ENCODE measurements around the gene RPTOR. TPM values are rescaled to one million over a fixed set of nuclear protein-coding genes. Genes with fewer than 3 reads are reported as not detected.

Gene RPTOR
- total RNA-seq, 2 experiments from 2014 or later: 48.1 to 87.8 TPM

DNA sequence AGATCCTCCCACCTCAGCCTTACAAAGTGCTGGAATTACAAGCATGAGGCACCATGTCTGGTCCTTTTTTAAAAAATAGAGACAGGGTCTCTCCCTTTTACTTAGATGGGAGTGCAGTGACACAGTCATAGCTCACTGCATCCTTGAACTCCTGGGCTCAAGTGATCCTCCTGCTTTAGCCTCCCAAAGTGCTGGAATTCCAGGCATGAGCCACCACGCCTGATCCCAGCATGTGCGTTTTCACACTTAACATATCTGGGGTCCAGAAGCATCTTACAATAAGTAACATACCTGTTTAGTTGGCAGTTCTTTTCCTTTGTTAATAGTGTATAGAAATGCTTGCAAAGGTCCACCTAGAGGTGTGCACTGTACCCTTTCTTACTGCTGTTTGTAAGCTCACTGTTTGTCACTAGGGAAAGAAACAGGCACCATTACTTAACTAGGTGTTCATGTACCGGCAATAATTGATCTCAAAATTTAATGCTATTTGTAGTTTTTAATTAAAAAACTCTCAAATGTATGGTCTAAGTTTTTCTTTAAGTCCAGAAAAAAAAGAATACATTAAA lies 221.7 kb downstream of the RPTOR start:
- no peak overlapping the region for H3K4me3 ChIP-seq (ENCODE audit: low read depth, low read length, poor library complexity, severe bottlenecking)
- H3K27ac ChIP-seq (ENCODE audit: low read depth, low read length, poor library complexity, severe bottlenecking): peak overlapping the region; percentile 88
- ChIA-PET POLR2A (interaction anchor here (0.6 kb wide), 1 partner anchor 695 kb away, joined by 3 read pairs; no protein-coding TSS in a partner anchor), CTCF (ENCODE audit: unreplicated experiment) (interaction anchor here (0.6 kb wide), 1 partner anchor 1992 kb away, joined by 3 read pairs; no protein-coding TSS in a partner anchor)
- peak overlapping the region; percentile 71 for H3K4me2 ChIP-seq (ENCODE audit: low read length)
- no peaks in the 10 kb centered on the region for H4K20me1 ChIP-seq (ENCODE audit: insufficient read depth, low read length)
- intact Hi-C loops (cut with micrococcal nuclease; ENCODE audit: unreplicated experiment): no loop called here
- BruUV-seq (replicated peaks): no TSS peak
- H3K4me1 ChIP-seq (ENCODE audit: insufficient read depth, low read length, poor library complexity, severe bottlenecking): peaks cover 64% of the 10 kb centered on the region
- peaks cover 9% of the 10 kb centered on the region; the same call in 1 of the 2 replicates for H3K36me3 ChIP-seq (ENCODE audit: insufficient read depth, low read length)
- no peak for DNase-seq (ENCODE audit: low spot score)
- no peaks in the 10 kb centered on the region for H3K9me2 ChIP-seq (ENCODE audit: insufficient read depth, low read length)
- no peak overlapping the region; the same call in 1 of the 2 replicates for H2AFZ ChIP-seq (ENCODE audit: low read length)
- H3K9me3 ChIP-seq (ENCODE audit: low read length): no peaks in the 10 kb centered on the region
- TF ChIP-seq EZH2phosphoT487 (IDR thresholded peaks at IDR 0.05; ENCODE audit: borderline replicate concordance, low read depth, low read length) (no peak), CTCF (conservative IDR thresholded peaks at IDR 0.05; ENCODE audit: low read length) (no peak; the same call in 1 of the 2 replicates)
- H3K79me2 ChIP-seq (ENCODE audit: insufficient read depth, low read depth, low read length): peaks cover 15% of the 10 kb centered on the region; the same call in 1 of the 2 replicates

DNA sequence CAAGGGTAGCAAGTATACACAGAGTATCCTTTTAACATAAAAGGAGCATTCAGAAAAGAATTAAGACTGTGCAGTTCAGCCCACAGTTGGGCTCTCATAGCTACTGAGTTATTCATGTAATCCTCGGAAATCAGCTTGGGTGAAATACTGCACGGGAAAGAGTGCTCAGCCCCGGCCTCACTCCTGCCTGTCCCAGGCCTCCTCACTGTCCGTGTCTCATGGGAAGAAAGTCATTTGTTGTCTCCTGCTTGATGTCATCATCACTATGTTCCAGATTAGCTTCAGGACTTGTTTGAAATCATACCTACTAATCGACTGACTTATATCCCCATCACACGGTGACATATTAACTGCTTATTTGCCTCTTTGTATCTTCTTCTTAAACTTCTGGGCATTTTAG lies 223.8 kb downstream of the RPTOR start:
- H4K20me1 ChIP-seq (ENCODE audit: insufficient read depth, low read length): no peaks in the 10 kb centered on the region
- H3K36me3 ChIP-seq (ENCODE audit: insufficient read depth, low read length): peaks cover 2% of the 10 kb centered on the region; the same call in 1 of the 2 replicates
- no peaks in the 10 kb centered on the region; the same call in 1 of the 2 replicates for H3K79me2 ChIP-seq (ENCODE audit: insufficient read depth, low read depth, low read length)
- TF ChIP-seq EZH2phosphoT487 (IDR thresholded peaks at IDR 0.05; ENCODE audit: borderline replicate concordance, low read depth, low read length): no peak
- no peak for TF ChIP-seq CTCF (conservative IDR thresholded peaks at IDR 0.05; ENCODE audit: low read length)
- no peaks in the 10 kb centered on the region for H3K9me3 ChIP-seq (ENCODE audit: low read length)
- ChIA-PET POLR2A (interaction anchor here (0.6 kb wide), 1 partner anchor 775 kb away, joined by 4 read pairs; no protein-coding TSS in a partner anchor), CTCF (ENCODE audit: unreplicated experiment) (no interaction called here)
- DNase-seq (ENCODE audit: low spot score): no peak
- no peak overlapping the region for H3K4me3 ChIP-seq (ENCODE audit: low read depth, low read length, poor library complexity, severe bottlenecking)
- no peak overlapping the region for H2AFZ ChIP-seq (ENCODE audit: low read length)
- peaks cover 64% of the 10 kb centered on the region for H3K4me1 ChIP-seq (ENCODE audit: insufficient read depth, low read length, poor library complexity, severe bottlenecking)
- no peak overlapping the region for H3K27ac ChIP-seq (ENCODE audit: low read depth, low read length, poor library complexity, severe bottlenecking)
- no peak overlapping the region for H3K4me2 ChIP-seq (ENCODE audit: low read length)
- H3K9me2 ChIP-seq (ENCODE audit: insufficient read depth, low read length): no peaks in the 10 kb centered on the region
- intact Hi-C loops (cut with micrococcal nuclease; ENCODE audit: unreplicated experiment): no loop called here
- no TSS peak for BruUV-seq (replicated peaks)

- Histone ChIP-seq H3K27ac (ENCODE audit: low read depth, low read length, poor library complexity, severe bottlenecking) (no peak overlapping the region), H3K36me3 (ENCODE audit: insufficient read depth, low read length) (peaks cover 2% of the 10 kb centered on the region; the same call in 1 of the 2 replicates), H2AFZ (ENCODE audit: low read length) (no peak overlapping the region), H3K9me3 (ENCODE audit: low read length) (no peaks in the 10 kb centered on the region), H3K79me2 (ENCODE audit: insufficient read depth, low read depth, low read length) (no peaks in the 10 kb centered on the region; the same call in 1 of the 2 replicates), H4K20me1 (ENCODE audit: insufficient read depth, low read length) (no peaks in the 10 kb centered on the region), H3K4me1 (ENCODE audit: insufficient read depth, low read length, poor library complexity, severe bottlenecking) (peaks cover 64% of the 10 kb centered on the region), H3K4me2 (ENCODE audit: low read length) (no peak overlapping the region), H3K4me3 (ENCODE audit: low read depth, low read length, poor library complexity, severe bottlenecking) (no peak overlapping the region), H3K9me2 (ENCODE audit: insufficient read depth, low read length) (no peaks in the 10 kb centered on the region)
- intact Hi-C loops (cut with micrococcal nuclease; ENCODE audit: unreplicated experiment): no loop called here
- ChIA-PET POLR2A (interaction anchor here (0.6 kb wide), 1 partner anchor 775 kb away, joined by 4 read pairs; no protein-coding TSS in a partner anchor), CTCF (ENCODE audit: unreplicated experiment) (no interaction called here)
- no peak for TF ChIP-seq EZH2phosphoT487 (IDR thresholded peaks at IDR 0.05; ENCODE audit: borderline replicate concordance, low read depth, low read length)
- no peak for DNase-seq (ENCODE audit: low spot score)
- BruUV-seq (replicated peaks): no TSS peak
These were observed 224.3 kb downstream of the RPTOR start for GRCh38 chr17:80768936-80769335.

Measured in OCI-LY7 (cell line).